Renal cortical epithelial cell (primary cell): ENCODE measurements around the gene LCE4A. TPM values are rescaled to one million over a fixed set of nuclear protein-coding genes. Genes with fewer than 3 reads are reported as not detected.
"Not testable (repeated sequence)": the region's sequence is repeated elsewhere in the genome, so short reads cannot be mapped to it uniquely, and the experiment has no call there.

ENCODE experiments used
- DNase-seq: peaks from one replicate; pipeline ENCODE4 v3.0.0-alpha.2; 2011; ENCODE audit warnings: low read depth
- total RNA-seq: library from RNA; depleted of rRNA; stranded (reverse); fragments of >200 nt; gene quantifications from 2 replicates; pipeline ENCODE4 v1.2.3, GENCODE V29; 2014

LCE4A gene
- not detected in 2 replicates for total RNA-seq

GRCh38 chr1:152707860-152708259 is at the start of gene LCE4A:
Gene LCE4A, plus strand, starts transcription at chr1:152708160. Its CDS starts 916 bp downstream, at chr1:152709076.
- DNase-seq = no peak

- no peak for DNase-seq
These were observed 49.3 kb upstream of the LCE4A start for GRCh38 chr1:152658649-152659048.

- no peak for DNase-seq
These were observed 44.9 kb upstream of the LCE4A start, which contains the start of gene LCE2D for GRCh38 chr1:152663098-152663497. Gene LCE2D, plus strand, starts transcription at chr1:152663380. Its CDS starts 726 bp downstream, at chr1:152664106.

GRCh38 chr1:152666171-152666570 is 41.8 kb upstream of the LCE4A start:
- DNase-seq = not testable (repeated sequence)

- DNase-seq = no peak
These were observed 40.3 kb upstream of the LCE4A start for GRCh38 chr1:152667648-152668047.

GRCh38 chr1:152673016-152673415 is 34.9 kb upstream of the LCE4A start:
- no peak for DNase-seq

- DNase-seq = not testable (repeated sequence)
These were observed 33.0 kb upstream of the LCE4A start, which contains the start of gene LCE2C for GRCh38 chr1:152674983-152675382. Gene LCE2C, plus strand, starts transcription at chr1:152675279. Its CDS starts 737 bp downstream, at chr1:152676016.

GRCh38 chr1:152679459-152679858 is 28.5 kb upstream of the LCE4A start:
- no peak for DNase-seq

- DNase-seq = no peak
These were observed 26.3 kb upstream of the LCE4A start for GRCh38 chr1:152681616-152682015.

- DNase-seq = no peak
These were observed 24.1 kb upstream of the LCE4A start for GRCh38 chr1:152683846-152684245.

- not testable (repeated sequence) for DNase-seq
These were observed 22.1 kb upstream of the LCE4A start, which contains the start of gene LCE2B for GRCh38 chr1:152685823-152686222. Gene LCE2B, plus strand, starts transcription at chr1:152686123. Its CDS starts 721 bp downstream, at chr1:152686844.

- no peak for DNase-seq
These were observed 10.0 kb upstream of the LCE4A start, which contains the start of gene LCE2A for GRCh38 chr1:152697701-152698600. Gene LCE2A, plus strand, starts transcription at chr1:152698345. Its CDS starts 557 bp downstream, at chr1:152698902.

- DNase-seq = no peak
These were observed 8.2 kb upstream of the LCE4A start for GRCh38 chr1:152699746-152700145.

GRCh38 chr1:152718238-152718637 is 10.3 kb downstream of the LCE4A start:
- DNase-seq = no peak

GRCh38 chr1:152725261-152725660 is 17.3 kb downstream of the LCE4A start:
- DNase-seq = no peak

- no peak for DNase-seq
These were observed 21.0 kb downstream of the LCE4A start for GRCh38 chr1:152728986-152729385.

GRCh38 chr1:152735648-152736047 is 27.7 kb downstream of the LCE4A start:
- DNase-seq = no peak

- DNase-seq = no peak
These were observed 30.0 kb downstream of the LCE4A start for GRCh38 chr1:152737997-152738396.

GRCh38 chr1:152739841-152740240 is 31.9 kb downstream of the LCE4A start:
- no peak for DNase-seq

- DNase-seq = no peak
These were observed 33.7 kb downstream of the LCE4A start for GRCh38 chr1:152741656-152742055.

- no peak for DNase-seq
These were observed 35.6 kb downstream of the LCE4A start for GRCh38 chr1:152743371-152744145.

GRCh38 chr1:152745289-152745704 is 37.3 kb downstream of the LCE4A start:
- no peak for DNase-seq
